SJSA1 (cell line): Measurements from ENCODE around the gene TTC6. TPM values are rescaled to one million over a fixed set of nuclear protein-coding genes. Genes with fewer than 3 reads are reported as not detected.
A peak's percentile ranks its signal among the peaks of the same experiment; 100 is the strongest.

Experiments used
- DNase-seq, 2 experiments: peaks; one replicate each; pipeline ENCODE4 v3.0.0-alpha.2; 2015 to 2020; ENCODE audit warnings: low spot score in 2 of 2, low read depth in 1 of 2
- H3K27ac ChIP-seq: fragments of 250-450 bp; sonication (Bioruptor Pico); 2 replicates; pipeline ENCODE4 v1.5.1; 2020; ENCODE audit warnings: mild to moderate bottlenecking, moderate library complexity
- H3K27me3 ChIP-seq: fragments of 250-450 bp; sonication (Bioruptor Pico); replicated peaks from 2 replicates; pipeline ENCODE4 v1.5.1; 2020; ENCODE audit warnings: mild to moderate bottlenecking, moderate library complexity
- H3K36me3 ChIP-seq: fragments of 250-450 bp; sonication (Bioruptor Pico); 2 replicates; pipeline ENCODE4 v1.5.1; 2020; ENCODE audit warnings: mild to moderate bottlenecking
- H3K4me1 ChIP-seq: fragments of 250-450 bp; sonication (Bioruptor Pico); replicated peaks from 2 replicates; pipeline ENCODE4 v1.6.1; 2021; ENCODE audit warnings: mild to moderate bottlenecking
- H3K4me3 ChIP-seq: fragments of 250-450 bp; sonication (Bioruptor Pico); 2 replicates; pipeline ENCODE4 v1.5.1; 2020; ENCODE audit warnings: mild to moderate bottlenecking
- H3K9me3 ChIP-seq: fragments of 250-450 bp; sonication (Bioruptor Pico); replicated peaks from 2 replicates; pipeline ENCODE4 v1.5.1; 2020; ENCODE audit warnings: mild to moderate bottlenecking
- total RNA-seq: library from RNA; depleted of rRNA; stranded (reverse); fragments of >200 nt; shearing (Covaris generic); gene quantifications from 2 replicates; pipeline ENCODE4 v1.2.3, GENCODE V29; 2014

Gene TTC6
- total RNA-seq, 1 experiment from 2014 or later, result not detected

DNA sequence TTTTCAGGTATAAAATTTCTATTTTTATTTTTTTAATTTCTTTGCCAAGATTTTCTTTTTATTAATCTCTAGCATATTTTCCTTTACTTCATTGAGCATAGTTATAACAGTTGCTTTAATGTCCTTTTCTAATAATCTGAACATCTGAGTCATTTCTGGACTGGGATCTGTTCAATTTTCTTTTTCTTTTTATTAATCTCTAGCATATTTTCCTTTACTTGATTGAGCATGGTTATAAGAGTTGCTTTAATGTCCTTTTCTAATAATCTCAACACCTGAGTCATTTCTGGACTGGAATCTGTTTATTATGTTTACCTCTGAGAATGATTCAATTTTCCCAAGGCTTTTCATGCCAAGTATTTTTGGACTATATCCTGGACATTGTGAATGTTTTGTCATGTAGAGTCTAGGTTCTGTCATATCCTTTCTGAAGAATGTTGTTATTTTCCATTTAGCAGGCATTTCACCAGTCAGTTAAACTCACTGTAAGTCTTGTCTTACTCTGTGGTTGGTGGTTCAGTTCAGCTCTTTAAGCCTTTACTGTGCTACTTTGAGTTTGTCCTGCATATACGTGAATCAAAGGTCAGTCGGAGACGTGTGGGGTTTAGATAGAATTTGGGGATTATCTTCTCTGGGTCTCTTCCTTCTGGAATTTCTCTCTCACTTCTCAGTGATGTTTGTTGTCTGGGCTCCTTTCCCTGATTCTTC is 20.3 kb downstream of the TTC6 start:
- no peak overlapping the region for H3K4me3 ChIP-seq
- H3K27me3 ChIP-seq, result no peaks in the 10 kb centered on the region
- H3K4me1 ChIP-seq, result no peaks in the 10 kb centered on the region
- no peak for DNase-seq
- no peak overlapping the region for H3K27ac ChIP-seq
- no peaks in the 10 kb centered on the region for H3K9me3 ChIP-seq
- no peaks in the 10 kb centered on the region for H3K36me3 ChIP-seq

DNA sequence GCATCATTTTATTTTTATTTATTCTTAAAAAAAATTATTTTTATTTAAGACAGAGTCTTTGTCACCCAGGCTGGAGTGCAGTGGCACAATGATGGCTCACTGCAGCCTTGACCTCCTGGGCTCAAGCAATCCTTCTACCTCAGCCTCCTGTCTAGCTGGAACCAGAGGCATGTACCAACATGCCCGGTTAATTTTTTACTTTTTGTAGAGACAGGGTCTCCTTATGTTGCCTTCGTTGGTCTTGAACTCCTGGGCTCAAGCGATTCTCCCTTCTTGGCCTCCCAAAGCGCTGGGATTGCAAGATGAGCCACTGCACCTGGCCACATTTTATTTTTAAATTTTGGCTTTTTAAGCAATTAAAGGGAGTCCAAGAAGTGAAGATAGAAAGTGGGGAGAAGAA is 21.4 kb downstream of the TTC6 start:
- Histone ChIP-seq H3K4me1 (no peaks in the 10 kb centered on the region), H3K27ac (no peak overlapping the region), H3K4me3 (no peak overlapping the region), H3K36me3 (no peaks in the 10 kb centered on the region), H3K9me3 (no peaks in the 10 kb centered on the region), H3K27me3 (no peaks in the 10 kb centered on the region)
- no peak for DNase-seq

DNA sequence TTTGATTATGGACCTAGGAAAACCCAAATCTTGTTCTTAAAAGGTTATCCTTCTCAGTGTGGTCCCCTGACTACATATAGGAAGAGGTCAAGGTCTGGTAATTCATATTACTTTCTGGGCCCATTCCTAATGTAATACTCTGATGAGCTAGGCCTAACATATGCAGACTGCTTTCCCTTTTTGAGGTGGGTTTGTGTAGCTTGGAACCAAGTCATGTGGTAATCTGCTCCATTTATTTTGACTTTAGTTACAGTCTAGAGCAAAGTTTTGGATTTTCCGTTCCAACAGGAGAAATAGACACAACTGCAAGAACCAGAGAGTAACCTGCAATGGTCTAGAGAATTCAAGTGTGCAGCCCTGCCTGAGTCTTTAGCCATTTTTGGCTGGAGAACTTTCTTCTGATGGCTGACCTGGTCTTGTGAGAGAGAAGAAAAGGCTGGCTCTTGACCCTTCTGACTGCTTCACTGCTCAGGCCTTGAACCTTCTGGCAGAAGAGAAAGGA is 22.5 kb downstream of the TTC6 start:
- H3K27me3 ChIP-seq, result no peaks in the 10 kb centered on the region
- no peak overlapping the region for H3K27ac ChIP-seq
- no peaks in the 10 kb centered on the region for H3K4me1 ChIP-seq
- no peaks in the 10 kb centered on the region for H3K9me3 ChIP-seq
- DNase-seq, result no peak
- no peaks in the 10 kb centered on the region for H3K36me3 ChIP-seq
- H3K4me3 ChIP-seq, result no peak overlapping the region

DNA sequence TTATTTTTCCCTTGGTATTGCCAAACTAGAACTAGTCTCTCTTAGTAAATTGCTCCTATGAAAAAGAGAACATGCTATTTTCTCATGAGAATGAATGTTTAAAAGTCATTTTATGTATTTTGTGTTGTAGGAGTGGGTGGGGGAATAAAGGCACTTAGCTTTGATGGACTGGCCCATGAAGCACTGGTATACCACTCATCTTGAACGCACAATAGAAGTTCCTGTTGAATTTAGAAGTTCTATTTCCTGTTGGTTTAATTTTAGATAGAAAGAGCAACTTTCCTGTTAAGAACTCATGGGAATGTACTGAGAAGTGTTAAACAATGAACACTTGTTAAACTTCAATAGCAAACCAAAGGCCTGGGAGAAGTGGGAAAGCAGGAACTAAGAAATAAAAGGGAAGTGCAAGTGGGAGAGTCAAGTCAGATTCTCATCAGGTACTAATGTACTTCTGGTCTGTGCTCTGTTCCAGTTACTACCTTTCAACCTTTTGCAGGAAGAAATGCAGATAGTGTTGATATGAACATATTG is 23.1 kb downstream of the TTC6 start:
- no peak for DNase-seq
- H3K4me1 ChIP-seq, result no peaks in the 10 kb centered on the region
- no peak overlapping the region for H3K27ac ChIP-seq
- no peak overlapping the region for H3K4me3 ChIP-seq
- H3K27me3 ChIP-seq, result no peaks in the 10 kb centered on the region
- H3K36me3 ChIP-seq, result no peaks in the 10 kb centered on the region
- no peaks in the 10 kb centered on the region for H3K9me3 ChIP-seq

DNA sequence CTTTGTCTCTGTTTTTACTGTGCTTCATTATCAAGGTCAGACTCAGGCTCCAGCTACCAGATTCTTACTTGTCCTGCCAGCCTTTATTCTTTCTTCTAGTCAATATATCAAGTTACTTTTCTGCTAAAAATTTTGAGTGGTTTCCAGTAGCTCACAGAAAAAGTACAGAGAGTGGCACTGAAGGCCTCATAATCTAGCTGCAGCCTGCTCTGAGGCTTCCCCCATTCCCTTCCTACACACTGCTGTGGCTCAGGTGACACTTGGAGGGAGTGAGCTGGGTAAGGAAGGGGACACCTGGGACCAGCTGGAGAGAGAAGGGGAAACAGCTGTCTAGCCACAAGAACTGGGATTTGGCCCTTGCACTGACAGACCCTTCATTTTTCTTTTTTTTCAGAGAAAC is 25.4 kb downstream of the TTC6 start:
- Histone ChIP-seq H3K9me3 (no peaks in the 10 kb centered on the region), H3K36me3 (no peaks in the 10 kb centered on the region), H3K27me3 (no peaks in the 10 kb centered on the region), H3K27ac (no peak overlapping the region), H3K4me3 (no peak overlapping the region), H3K4me1 (no peaks in the 10 kb centered on the region)
- DNase-seq, result no peak

DNA sequence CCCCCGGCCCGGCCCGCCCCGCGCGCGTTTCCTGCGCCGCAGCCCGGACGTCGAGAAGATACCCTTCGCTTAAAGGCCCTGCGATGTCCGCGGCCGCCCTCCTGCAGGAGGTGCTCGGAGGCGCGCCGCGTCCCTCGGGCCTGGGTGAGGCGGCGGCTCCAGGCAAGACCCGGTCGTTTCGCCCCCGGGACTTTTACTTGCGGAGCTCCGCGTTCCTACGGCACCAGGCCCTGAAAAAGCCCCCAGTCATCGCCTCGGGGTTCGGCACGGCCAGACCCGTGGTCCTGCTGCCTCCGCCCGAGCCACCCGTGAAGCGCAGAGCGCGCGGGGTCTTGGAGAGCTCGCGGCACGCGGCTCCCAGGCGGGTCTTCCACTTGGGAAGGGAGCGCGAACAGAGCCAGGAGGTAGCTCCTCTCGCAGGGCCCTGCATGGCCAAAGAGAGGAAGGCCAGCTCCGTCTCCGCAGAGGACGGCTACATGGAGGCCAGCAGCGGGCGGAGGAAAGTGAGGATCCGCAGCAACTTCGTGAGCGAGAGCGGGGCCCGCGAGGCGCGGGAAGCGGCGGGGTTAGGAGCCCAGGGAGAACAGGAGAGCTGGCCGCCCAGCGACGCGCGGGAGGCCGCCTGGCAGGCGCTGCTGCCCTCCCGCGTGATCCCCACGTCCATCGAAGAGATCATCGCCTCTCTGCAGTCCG is 26.9 kb downstream of the TTC6 start:
- no peak for DNase-seq
- Histone ChIP-seq H3K4me1 (no peaks in the 10 kb centered on the region), H3K27me3 (no peaks in the 10 kb centered on the region), H3K9me3 (no peaks in the 10 kb centered on the region), H3K27ac (no peak overlapping the region), H3K4me3 (no peak overlapping the region), H3K36me3 (no peaks in the 10 kb centered on the region)

DNA sequence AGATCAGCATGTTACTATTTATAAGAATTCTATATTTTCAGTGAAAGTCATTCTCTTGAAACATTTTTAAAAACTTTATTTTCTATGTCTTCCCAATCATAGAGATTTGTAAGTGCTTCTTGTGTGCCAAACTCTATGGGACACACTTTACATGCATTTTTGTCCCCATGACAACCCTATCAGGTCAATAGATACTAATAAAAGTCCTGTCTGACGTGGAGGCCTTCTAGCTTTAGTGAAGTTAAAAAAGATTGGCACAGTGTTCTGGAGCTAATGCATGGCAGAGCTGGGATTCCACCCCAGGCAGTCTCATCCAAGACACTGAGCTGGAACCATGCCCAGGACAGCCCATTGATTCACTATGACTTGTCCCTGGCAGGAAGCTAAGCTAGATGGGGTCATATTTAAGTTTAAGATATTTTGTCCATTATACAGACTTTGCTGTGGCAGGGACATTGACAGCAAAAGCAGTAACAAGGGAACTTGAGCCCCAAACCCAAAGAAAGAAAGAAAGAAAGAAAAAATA is 28.1 kb downstream of the TTC6 start:
- no peaks in the 10 kb centered on the region for H3K27me3 ChIP-seq
- no peak for DNase-seq
- H3K4me1 ChIP-seq, result no peaks in the 10 kb centered on the region
- no peak overlapping the region for H3K27ac ChIP-seq
- H3K9me3 ChIP-seq, result no peaks in the 10 kb centered on the region
- no peak overlapping the region for H3K4me3 ChIP-seq
- H3K36me3 ChIP-seq, result no peaks in the 10 kb centered on the region

DNA sequence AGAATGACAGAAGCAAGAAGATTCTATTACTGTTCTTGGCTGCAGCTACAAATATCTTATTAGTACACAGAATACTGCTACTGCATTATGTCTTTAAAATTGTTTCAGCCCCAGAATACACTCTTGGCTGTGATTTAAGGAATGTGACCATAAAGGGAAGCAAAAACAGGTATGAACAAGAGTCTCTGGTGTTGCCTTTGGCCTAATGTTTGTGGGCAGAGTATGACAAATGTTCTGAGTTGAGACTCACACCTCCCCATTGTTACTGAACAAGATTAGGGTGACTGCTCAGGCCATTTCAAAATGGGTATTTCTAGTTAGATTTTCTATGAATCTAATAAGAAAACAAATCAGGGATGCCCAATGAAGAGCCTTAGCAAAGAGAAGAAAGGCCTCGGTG is 28.5 kb downstream of the TTC6 start:
- DNase-seq, result no peak
- Histone ChIP-seq H3K4me1 (no peaks in the 10 kb centered on the region), H3K4me3 (no peak overlapping the region), H3K9me3 (no peaks in the 10 kb centered on the region), H3K36me3 (no peaks in the 10 kb centered on the region), H3K27me3 (no peaks in the 10 kb centered on the region), H3K27ac (no peak overlapping the region)

DNA sequence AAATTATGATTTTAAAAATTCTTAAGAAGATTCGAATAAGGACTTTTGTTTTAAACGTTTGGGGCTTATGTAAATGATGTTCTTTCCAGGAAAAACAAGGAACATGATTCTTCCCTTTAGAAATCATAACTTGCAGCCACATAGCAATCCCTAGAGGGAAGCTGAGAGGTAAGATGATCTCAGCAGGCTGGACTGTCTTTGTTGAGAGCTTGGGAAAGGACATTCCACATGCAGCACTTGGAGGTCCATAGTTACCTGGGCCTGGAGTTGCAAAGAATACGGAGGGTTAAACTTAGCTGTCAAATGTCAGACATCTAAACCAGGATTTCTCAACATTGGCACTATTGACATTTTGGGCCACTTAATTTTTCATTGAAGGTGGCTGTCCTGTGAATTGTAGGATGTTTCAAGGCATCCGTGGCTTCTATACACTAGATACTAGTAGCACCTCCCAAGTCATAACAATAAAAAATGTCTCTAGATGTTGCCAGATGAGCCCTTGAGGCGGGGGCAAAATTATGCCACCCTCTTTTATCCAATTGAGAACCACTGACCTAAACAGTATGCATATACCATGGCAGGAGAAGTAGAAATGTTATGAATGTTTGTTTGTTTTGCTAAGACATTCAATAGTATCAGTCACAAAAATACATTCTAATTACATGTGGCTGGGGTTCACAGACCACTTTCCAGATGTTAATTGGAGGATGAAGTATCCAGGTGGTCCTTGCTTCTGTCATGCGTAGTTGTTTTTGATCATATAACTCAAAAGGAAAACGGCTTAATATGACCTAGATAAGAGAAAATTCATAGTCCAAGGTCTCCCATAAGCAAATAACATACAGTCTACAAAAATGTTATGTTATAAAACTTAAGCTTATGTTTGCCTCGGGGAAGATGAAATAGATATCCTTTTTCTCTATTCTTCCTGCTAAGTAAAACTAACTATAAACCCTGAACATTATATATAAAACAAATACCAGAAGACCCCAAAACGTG is 30.5 kb downstream of the TTC6 start:
- H3K4me3 ChIP-seq, result no peak overlapping the region
- H3K36me3 ChIP-seq, result no peaks in the 10 kb centered on the region
- DNase-seq, result no peak
- no peaks in the 10 kb centered on the region for H3K9me3 ChIP-seq
- H3K27ac ChIP-seq, result no peak overlapping the region
- H3K4me1 ChIP-seq, result no peaks in the 10 kb centered on the region
- H3K27me3 ChIP-seq, result no peaks in the 10 kb centered on the region

DNA sequence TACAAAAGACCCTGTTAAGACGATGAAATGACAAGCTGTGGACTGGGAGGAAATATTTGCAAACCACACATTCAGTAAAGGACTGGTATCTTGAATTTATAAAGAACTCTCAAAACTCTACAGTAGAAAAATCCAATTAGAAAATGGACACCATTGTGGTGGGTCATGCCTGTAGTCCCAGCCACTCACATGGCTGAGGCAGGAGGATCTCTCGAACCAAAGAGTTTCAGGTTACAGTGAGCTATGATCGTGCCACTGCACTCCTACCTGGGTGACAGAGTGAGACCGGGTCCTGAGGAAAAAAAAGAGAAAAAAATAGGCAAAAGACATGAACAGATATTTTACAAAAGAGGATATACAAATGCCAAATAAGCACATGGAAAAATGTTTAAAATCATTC is 41.9 kb downstream of the TTC6 start:
- Histone ChIP-seq H3K4me1 (no peaks in the 10 kb centered on the region), H3K4me3 (no peak overlapping the region), H3K27ac (no peak overlapping the region), H3K36me3 (no peaks in the 10 kb centered on the region), H3K27me3 (no peaks in the 10 kb centered on the region), H3K9me3 (no peaks in the 10 kb centered on the region)
- DNase-seq, result no peak

DNA sequence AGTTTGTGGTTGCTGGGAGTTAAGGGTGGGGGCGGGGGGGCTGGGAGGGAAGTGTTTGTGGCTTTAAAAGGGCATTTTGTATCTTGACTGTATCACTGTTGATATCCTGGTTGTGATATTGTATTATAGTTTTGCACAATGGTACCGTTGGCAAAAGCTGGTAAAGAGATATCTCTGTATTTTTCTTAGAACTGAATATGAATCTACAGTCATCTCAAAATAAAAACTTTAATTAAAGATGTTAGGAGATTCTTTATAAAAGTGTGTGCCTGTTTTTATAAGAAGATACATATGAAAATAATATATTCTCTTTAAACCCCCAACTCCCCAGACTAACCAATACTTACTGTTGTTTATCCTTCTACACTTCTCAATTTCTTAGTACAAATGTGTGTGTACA is 43.2 kb downstream of the TTC6 start:
- no peak for DNase-seq
- H3K27me3 ChIP-seq, result no peaks in the 10 kb centered on the region

DNA sequence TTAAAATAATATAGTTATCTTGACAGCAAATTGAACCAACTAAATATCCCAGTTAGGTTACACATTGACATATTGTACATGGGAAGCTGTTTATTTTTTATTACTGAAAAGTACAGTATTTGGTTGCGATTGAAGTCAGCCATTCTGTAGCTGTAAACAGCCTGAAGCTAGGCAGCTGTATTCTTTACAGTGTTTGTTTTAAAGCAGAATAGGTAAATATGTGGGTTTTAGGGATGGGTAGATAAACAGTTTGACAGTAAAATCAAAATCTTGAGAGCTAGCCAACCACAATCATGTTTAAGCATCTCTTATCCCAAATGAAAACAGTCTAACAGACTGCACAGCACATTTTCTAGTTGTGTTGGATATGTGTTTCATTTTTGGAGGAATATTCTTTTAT is 45.7 kb downstream of the TTC6 start:
- no peaks in the 10 kb centered on the region for H3K27me3 ChIP-seq
- no peaks in the 10 kb centered on the region for H3K4me1 ChIP-seq

More for the DNA sequence above, 43.2 kb downstream of the TTC6 start:
- Histone ChIP-seq H3K9me3 (no peaks in the 10 kb centered on the region), H3K36me3 (no peaks in the 10 kb centered on the region), H3K4me3 (no peak overlapping the region), H3K4me1 (no peaks in the 10 kb centered on the region), H3K27ac (no peak overlapping the region)

DNA sequence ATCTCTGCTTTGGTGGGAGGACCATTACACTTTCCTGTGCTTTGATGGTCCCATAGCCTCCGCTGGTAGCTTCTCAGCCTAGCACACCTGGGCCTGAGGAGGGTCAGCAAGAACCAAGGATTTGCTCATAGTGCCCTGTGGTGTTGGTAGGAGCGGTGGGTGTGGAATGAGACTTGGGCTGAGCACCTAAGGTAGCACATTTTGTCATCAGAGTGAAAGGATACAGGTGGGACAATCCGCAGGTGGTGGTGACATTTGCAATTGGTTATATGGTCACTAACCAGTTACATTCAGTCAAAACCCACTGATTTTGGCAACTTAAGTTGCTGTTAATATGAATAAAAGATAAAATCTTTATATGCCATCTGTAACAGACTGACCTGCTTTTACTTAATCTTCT is 46.7 kb downstream of the TTC6 start:
- Histone ChIP-seq H3K27ac (no peak overlapping the region), H3K36me3 (no peaks in the 10 kb centered on the region), H3K4me3 (no peak overlapping the region), H3K4me1 (no peaks in the 10 kb centered on the region), H3K27me3 (no peaks in the 10 kb centered on the region), H3K9me3 (no peaks in the 10 kb centered on the region)
- DNase-seq, result no peak

More for the DNA sequence above, 45.7 kb downstream of the TTC6 start:
- Histone ChIP-seq H3K36me3 (no peaks in the 10 kb centered on the region), H3K4me3 (no peak overlapping the region), H3K27ac (no peak overlapping the region), H3K9me3 (no peaks in the 10 kb centered on the region)
- peak in 1 of 2 experiments; percentile 5 for DNase-seq
